NT2/D1 (cell line): Measurements from ENCODE around the gene LDLRAD3.

Experiments used
- DNase-seq: peaks from one replicate; pipeline ENCODE4 v3.0.0-alpha.2; 2011; ENCODE audit warnings: low read depth, low spot score
- H3K27me3 ChIP-seq: 2 replicates; pipeline ENCODE4 v1.6.0; 2011; ENCODE audit warnings: mild to moderate bottlenecking; ENCODE audit not compliant: insufficient read length, insufficient read depth
- H3K36me3 ChIP-seq: 2 replicates; pipeline ENCODE4 v1.6.1; 2011; ENCODE audit warnings: mild to moderate bottlenecking, low read length, mixed read lengths; ENCODE audit not compliant: insufficient read depth, insufficient read length
- H3K4me1 ChIP-seq: 2 replicates; pipeline ENCODE4 v1.5.1; 2011; ENCODE audit not compliant: insufficient read depth, insufficient read length
- H3K4me3 ChIP-seq: 2 replicates; pipeline ENCODE4 v1.5.1; 2011; ENCODE audit warnings: low read depth; ENCODE audit not compliant: insufficient read length
- H3K9ac ChIP-seq: 2 replicates; pipeline ENCODE4 v1.6.0; 2011; ENCODE audit warnings: low read depth; ENCODE audit not compliant: insufficient read length
- H3K9me3 ChIP-seq: 2 replicates; pipeline ENCODE4 v1.5.1; 2011; ENCODE audit warnings: mild to moderate bottlenecking, low read length; ENCODE audit not compliant: insufficient read depth
- SUZ12 ChIP-seq: IDR thresholded peaks from 2 replicates; pipeline ENCODE4 v1.6.1; 2011; ENCODE audit not compliant: insufficient read length, insufficient read depth; ENCODE audit errors: extremely low read depth
- YY1 ChIP-seq: IDR thresholded peaks from 2 replicates; pipeline ENCODE4 v1.6.1; 2011; ENCODE audit not compliant: insufficient read length, insufficient read depth
- ZNF274 ChIP-seq: IDR thresholded peaks from 2 replicates; pipeline ENCODE4 v1.6.1; 2011; ENCODE audit warnings: mild to moderate bottlenecking, low read depth, low read length

The LDLRAD3 gene

DNA sequence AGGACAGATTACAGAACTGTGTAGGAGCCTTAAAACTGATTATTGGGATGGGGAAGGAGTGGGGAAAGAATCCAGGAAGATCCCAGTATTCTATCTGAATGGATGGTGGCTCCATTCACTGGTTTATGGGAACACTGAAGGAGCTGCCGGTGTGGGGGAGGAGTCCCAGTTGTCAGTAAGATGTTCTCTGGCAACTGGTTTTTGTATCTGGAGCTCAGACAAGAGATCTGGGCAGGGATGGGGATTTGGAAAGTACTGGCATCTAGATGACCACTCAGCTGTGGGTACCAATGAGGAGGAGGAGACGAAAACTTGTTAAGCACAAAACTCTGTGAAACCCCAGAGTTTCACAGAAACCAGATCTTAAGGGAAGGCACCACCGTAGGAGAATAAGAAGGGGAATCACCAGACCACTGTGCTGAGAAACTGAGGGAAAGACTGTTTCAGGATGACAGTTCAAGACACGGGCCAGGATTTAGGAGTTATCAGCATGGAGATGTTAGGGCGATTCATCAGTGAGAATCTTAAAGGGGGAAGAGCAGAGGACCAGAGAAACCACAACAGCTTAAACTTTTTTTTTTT is 28.1 kb downstream of the LDLRAD3 start:
- no peaks in the 10 kb centered on the region for H3K27me3 ChIP-seq
- TF ChIP-seq SUZ12, result no peak
- no peak for TF ChIP-seq ZNF274
- TF ChIP-seq YY1, result no peak
- H3K4me1 ChIP-seq, result peaks cover 3% of the 10 kb centered on the region
- no peaks in the 10 kb centered on the region for H3K36me3 ChIP-seq
- no peak for DNase-seq
- no peak overlapping the region for H3K4me3 ChIP-seq
- H3K9me3 ChIP-seq, result 0 out of 2 replicates have a peak, but pooled peaks cover 14% of the 10 kb centered on the region
- no peak overlapping the region for H3K9ac ChIP-seq

DNA sequence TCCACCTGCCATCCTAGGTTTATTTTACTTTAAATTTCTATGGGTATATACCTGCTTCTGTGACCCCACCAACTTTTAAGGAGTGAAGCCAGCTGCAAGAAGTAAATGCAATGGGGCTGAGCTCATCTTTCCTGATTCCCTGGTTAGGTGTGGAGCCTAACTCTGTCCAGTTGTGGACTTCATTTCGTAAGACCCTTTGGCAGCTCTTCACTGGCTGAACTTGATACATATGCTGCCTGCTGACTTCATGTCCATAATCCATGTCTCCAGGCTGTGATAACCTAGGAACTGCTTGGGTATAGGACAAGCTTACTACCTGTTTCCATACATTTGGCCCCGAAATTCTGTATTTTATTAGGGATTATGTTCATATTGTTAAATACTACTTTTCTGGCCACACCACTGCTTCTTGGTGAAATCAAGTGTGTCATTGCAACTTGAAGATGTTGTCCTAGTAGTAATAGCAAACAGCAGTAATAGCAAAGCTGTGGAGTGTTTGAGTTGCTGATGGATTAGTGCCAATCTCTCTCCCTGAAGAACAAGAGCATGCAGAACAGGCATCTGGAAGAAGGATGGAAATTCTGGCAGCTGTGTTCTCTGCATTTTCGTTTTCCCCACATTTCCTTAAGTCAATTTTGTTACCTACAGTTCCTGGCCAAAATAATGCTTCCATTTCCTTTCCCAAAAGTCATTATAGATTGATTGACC is 31.2 kb downstream of the LDLRAD3 start:
- TF ChIP-seq ZNF274, result no peak
- no peak for TF ChIP-seq SUZ12
- TF ChIP-seq YY1, result no peak
- H3K9me3 ChIP-seq, result 0 out of 2 replicates have a peak, but pooled peaks cover 14% of the 10 kb centered on the region
- H3K9ac ChIP-seq, result no peak overlapping the region
- no peak for DNase-seq
- H3K4me1 ChIP-seq, result no peaks in the 10 kb centered on the region
- no peaks in the 10 kb centered on the region for H3K27me3 ChIP-seq
- no peak overlapping the region for H3K4me3 ChIP-seq
- H3K36me3 ChIP-seq, result no peaks in the 10 kb centered on the region

- no peak overlapping the region for H3K4me3 ChIP-seq
- H3K36me3 ChIP-seq, result no peaks in the 10 kb centered on the region
- DNase-seq, result no peak
- H3K9me3 ChIP-seq, result 0 out of 2 replicates have a peak, but pooled peaks cover 14% of the 10 kb centered on the region
- no peak overlapping the region for H3K9ac ChIP-seq
- H3K27me3 ChIP-seq, result no peaks in the 10 kb centered on the region
- no peak for TF ChIP-seq ZNF274
- no peak for TF ChIP-seq YY1
- TF ChIP-seq SUZ12, result no peak
- H3K4me1 ChIP-seq, result no peaks in the 10 kb centered on the region
These were observed 32.6 kb downstream of the LDLRAD3 start for GRCh38 chr11:35976434-35976833.

GRCh38 chr11:35978183-35978582 is 34.3 kb downstream of the LDLRAD3 start:
- peaks cover 3% of the 10 kb centered on the region for H3K4me1 ChIP-seq
- H3K9me3 ChIP-seq, result 0 out of 2 replicates have a peak, but pooled peaks cover 14% of the 10 kb centered on the region
- H3K4me3 ChIP-seq, result no peak overlapping the region
- no peaks in the 10 kb centered on the region for H3K36me3 ChIP-seq
- no peak for TF ChIP-seq YY1
- no peak for TF ChIP-seq SUZ12
- TF ChIP-seq ZNF274, result no peak
- no peak for DNase-seq
- H3K27me3 ChIP-seq, result no peaks in the 10 kb centered on the region
- H3K9ac ChIP-seq, result no peak overlapping the region

- no peak for DNase-seq
These were observed 35.0 kb downstream of the LDLRAD3 start for GRCh38 chr11:35978891-35979290.

DNA sequence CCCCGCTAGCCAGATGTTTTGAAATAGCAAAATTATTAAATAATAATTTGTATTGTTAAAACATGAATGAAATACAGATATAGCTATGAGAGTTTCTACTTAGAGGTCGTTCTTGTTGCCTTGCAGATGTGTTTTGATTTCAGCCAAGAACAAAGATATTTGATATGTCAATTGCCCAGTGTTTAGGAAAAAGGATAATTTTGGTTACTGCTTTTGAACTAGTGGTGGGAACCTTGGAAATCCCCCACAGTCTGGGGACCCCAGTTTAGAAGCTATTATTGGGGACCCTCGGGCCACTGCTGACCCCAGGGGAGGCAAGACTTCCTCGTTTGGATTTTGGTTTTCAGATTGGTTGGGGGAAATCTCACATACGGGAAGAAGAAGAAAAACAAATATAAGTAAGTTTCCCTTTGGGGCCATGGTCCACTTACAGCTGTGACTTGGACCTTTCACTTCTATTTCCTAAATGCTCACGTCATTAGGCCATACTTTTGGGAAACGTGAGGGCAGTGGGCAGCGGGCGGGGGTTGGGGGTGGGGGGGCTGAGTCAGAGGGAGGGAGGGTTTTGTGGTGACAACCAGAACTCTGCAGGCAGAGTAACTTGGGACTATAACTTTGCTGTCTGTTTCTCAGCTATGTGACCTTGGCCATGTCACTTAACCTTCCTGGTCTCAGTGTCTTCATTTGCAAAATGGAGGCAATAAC is 37.0 kb downstream of the LDLRAD3 start:
- Histone ChIP-seq H3K36me3 (no peaks in the 10 kb centered on the region), H3K9me3 (peaks cover 10% of the 10 kb centered on the region; the same call in 1 of the 2 replicates), H3K4me1 (peaks cover 3% of the 10 kb centered on the region), H3K9ac (no peak overlapping the region), H3K27me3 (no peaks in the 10 kb centered on the region), H3K4me3 (no peak overlapping the region)
- TF ChIP-seq ZNF274 (no peak), YY1 (no peak), SUZ12 (no peak)
- DNase-seq, result no peak

More at GRCh38 chr11:35978891-35979290, 35.0 kb downstream of the LDLRAD3 start:
- no peaks in the 10 kb centered on the region for H3K36me3 ChIP-seq
- H3K4me1 ChIP-seq, result peaks cover 3% of the 10 kb centered on the region
- 0 out of 2 replicates have a peak, but pooled peaks cover 9% of the 10 kb centered on the region for H3K9me3 ChIP-seq
- no peak overlapping the region for H3K4me3 ChIP-seq
- H3K27me3 ChIP-seq, result no peaks in the 10 kb centered on the region
- no peak for TF ChIP-seq SUZ12
- no peak for TF ChIP-seq YY1
- no peak for TF ChIP-seq ZNF274
- H3K9ac ChIP-seq, result no peak overlapping the region

DNA sequence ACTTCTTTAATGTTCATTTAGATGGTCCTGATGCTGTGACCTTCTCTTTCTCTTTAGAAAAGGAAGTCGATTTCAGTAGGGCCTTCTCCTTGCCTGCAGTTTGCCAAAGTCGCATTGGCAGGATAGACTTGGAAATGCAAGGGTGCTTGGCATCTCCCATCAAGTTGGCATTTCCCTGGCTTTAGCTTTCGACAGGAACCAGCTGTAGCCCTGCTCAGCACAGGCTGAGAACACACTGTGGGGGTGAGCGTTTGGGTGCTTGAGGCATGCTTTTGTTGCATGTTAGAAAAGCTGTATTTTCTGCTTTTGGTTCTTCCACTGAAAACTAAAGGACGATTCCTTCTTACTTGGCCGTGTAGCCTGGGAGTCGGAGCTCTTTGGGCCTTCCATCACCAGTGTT is 37.7 kb downstream of the LDLRAD3 start:
- Histone ChIP-seq H3K27me3 (no peaks in the 10 kb centered on the region), H3K4me3 (no peak overlapping the region), H3K9me3 (peaks cover 11% of the 10 kb centered on the region; the same call in 1 of the 2 replicates), H3K4me1 (peaks cover 3% of the 10 kb centered on the region), H3K9ac (no peak overlapping the region), H3K36me3 (no peaks in the 10 kb centered on the region)
- no peak for DNase-seq
- TF ChIP-seq SUZ12 (no peak), YY1 (no peak), ZNF274 (no peak)
